Stimulated activated CD8-positive, alpha-beta memory T cell treated with anti-CD3 and anti-CD28 coated beads, Interleukin-4, amount 100 ng/mL, for 48 hours (primary cell): ENCODE results near the gene KLHL17.
A peak's percentile ranks its signal among the peaks of the same experiment; 100 is the strongest.

Experiments
- DNase-seq: peaks from one replicate; pipeline ENCODE4 v3.0.0-alpha.2; 2020

Gene KLHL17

GRCh38 chr1:960363-961131, at the start of gene KLHL17:
TSS of gene KLHL17 (plus strand) at chr1:960584. CDS start at chr1:960694, 110 bp downstream.
- peak; percentile 89 for DNase-seq

DNA sequence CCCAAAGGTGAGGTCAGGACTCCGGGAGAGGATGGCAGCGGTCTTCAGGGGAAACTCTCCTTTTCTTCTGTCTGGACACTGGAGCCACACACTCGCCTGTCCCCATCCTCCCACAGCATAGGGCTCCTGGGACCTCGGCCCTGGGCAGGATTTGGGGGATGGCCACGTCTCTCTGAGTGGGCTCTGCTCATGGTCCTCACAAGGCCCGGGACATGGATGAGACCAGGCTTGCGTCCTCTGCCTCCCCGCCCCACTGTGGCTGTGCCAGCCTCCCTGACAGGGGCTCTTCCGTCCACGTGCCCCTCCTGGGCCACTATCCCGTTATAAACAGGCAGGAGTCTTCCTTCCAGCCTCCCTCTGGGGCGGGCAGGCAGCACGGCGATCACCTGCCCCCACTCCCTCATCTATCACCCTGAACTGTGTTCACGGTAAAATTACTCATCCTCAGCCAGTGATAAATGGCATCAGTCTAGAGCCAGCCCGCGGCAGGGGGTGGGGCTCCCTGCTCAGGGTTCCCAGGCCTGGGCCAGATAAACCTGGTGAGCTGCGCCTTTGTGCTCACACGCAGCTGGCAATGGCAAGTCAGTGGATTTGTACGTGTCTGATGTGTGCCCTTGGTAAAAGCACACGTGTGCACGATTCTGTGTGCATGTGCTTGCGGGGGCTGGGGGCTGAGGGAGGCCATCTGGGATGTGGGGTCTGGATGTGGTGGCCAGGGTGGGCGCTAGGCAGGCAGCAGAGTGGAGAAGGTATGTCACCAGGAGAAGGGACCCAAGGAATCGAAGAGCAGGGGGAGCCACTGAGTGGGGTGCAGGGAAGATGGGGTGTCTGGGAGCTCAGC, 49.3 kb upstream of the KLHL17 start:
- no peak for DNase-seq

- no peak for DNase-seq
Observed at GRCh38 chr1:911875-912739, 48.3 kb upstream of the KLHL17 start.

DNA sequence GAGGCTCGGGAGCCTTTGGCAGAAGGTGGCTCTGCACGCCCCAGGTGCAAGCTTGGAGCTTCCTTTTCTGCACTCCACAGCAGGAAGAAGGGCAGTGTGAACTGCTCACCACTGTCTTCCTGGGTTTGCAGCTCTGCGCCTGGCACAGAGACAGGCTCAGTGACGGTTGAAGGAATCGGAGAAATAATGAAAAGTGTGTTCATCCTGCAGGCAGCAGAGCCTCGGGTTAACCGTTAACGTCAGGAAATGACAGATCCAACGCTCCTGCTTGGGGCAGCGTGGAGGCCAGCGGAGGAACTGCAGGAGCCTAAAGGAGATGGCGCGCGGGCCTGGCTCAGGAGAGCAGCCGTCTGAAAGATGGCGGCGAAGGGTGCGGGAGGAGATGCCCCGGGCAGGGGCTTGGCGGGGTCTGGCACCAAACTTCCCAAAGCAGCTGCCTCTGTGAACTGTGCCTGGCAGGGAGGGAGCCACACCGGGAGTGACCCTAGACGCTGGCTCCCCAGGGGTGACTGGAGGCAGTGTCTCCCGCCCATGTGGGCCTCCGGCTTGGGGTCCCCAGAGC, 47.6 kb upstream of the KLHL17 start:
- DNase-seq, result no peak

DNA sequence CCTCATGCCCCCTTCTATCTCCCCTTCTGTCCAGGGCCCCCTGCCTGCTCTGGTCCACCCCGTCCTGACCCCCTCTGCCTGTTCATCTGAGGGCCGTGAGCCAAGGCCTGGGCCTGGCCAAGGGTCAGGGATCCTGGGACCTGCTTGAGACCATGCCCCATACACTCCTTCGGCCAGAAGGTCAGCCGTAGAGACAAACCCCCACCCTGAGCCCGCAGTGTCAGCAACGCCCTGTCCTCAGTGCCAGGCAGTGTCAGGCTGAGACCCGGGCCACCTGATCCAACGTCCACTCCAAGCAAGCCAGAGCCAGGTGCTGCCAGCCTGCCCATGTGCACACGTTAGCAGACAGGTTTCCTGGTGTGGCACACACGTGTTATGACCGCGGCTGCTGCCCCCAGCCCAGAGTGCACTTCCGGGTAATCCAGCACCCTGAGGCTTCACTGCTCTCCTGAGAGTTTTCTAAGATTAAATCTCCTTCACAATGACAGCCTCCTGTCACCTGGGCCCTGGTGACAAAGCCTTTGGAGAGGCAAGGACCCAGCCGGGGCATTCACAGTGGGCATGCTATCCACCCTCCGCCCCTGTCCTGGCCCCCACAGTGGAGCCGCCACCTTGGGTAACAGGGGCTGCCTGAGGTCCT, 46.8 kb upstream of the KLHL17 start:
- DNase-seq, result no peak

DNA sequence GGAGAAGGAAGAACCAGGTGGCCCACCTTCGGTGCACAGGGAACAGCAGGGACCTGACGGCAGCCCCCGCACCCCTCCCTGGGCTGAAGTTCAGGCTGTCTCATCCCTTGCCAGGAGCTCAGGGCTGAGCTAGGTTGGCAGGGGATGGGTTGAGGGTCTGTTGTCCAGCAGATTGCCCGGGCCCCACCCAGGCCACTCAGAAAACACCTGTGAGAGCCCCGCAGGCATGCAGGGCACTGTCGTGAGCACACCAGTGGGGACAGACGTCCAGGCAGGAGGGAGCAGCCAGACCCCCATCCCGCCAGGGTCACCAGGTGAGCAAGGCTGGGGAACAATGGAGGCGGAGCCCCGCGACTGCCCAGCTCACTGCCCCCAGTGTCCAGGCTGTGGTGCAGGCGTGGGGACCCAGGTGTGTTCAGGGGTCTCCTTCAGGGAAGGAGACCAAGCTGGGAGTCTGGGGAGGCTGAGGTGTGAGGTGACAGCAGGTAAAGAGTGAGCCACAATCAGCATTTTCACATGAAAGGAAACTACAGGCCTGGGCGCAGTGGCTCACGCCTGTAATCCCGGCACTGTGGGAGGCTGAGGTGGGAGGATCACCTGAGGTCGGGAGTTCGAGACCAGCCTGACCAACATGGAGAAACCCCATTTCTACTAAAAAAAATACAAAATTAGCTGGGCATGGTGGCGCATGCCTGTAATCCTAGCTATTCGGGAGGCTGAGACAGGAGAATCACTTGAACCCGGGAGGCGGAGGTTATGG, 46.1 kb upstream of the KLHL17 start:
- DNase-seq, result no peak

DNA sequence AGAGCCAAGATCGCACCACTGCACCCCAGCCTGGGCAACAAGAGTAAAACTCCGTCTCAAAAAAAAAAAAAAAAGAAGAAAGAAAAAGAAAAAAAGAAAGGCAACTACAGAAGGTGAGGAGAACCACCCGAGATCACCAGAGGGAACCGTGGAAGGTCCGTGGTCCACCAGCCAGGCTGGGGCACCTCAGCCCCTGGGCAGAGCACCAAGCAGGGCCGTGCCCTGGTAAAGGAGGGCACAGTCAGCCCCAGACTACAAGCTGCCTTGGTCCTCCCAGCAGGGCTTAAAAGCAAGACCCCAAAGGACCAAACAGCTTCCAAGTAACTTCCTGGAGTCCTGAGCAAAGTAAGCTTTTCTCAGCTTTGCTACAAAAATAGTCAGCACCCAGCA, 45.5 kb upstream of the KLHL17 start:
- DNase-seq, result no peak

GRCh38 chr1:915295-916172, 44.9 kb upstream of the KLHL17 start:
- DNase-seq, result no peak

- no peak for DNase-seq
Observed at GRCh38 chr1:916173-917075, 44.0 kb upstream of the KLHL17 start.

GRCh38 chr1:917076-917459, 43.3 kb upstream of the KLHL17 start:
- DNase-seq, result no peak

DNA sequence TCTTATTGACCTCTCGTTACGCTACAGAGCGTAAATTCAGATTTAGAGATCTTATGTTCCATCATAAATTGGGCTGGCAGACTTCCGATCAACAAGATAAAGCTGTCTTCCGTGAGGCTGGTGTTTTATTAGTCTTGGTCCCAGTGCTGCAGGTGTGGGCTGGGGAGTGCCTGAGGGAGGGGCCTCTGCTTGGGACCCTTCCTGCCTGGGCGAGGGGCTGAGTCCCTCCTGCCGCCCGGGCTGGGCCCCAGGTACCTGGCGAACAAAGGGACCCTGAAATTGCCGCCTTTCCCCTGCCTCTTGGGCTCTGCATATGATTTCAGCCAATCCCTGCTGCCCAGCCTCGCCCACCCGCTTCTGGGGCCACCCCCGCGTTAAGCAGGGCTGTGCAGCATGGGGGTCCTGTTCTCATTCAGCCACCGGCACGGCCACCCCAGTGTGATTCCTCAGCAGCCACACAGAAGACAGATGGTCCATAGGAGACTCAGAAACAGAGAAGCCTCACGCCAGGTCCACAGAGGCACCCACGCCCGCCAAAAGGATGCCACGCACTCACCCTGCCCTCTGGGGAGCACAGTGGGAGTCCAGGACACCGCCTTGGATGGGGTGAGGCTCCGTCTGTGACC, 42.8 kb upstream of the KLHL17 start:
- no peak for DNase-seq

- DNase-seq, result no peak
Observed at GRCh38 chr1:918353-918752, 42.0 kb upstream of the KLHL17 start.

GRCh38 chr1:918843-919242, 41.5 kb upstream of the KLHL17 start:
- no peak for DNase-seq

GRCh38 chr1:919271-919872, 41.0 kb upstream of the KLHL17 start:
- DNase-seq, result no peak

DNA sequence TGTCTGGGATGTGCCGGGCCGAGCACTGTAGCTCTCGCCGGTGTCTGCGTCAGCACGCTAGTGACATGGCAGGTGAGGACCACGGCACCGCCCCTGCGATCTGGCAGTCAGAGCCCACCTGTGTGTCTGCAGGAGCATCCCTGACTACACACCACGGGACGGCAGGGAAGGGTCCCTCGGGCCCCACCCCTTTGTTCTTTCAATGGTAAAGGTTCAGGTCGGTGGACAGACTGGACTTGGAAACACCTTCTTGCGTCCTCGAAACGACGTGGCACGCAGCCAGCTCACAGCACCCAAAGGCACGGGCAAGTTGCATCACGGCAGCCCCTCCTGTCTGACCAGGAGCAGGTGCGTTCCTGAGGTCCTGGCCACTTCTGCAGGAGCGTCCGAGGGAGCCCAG, 40.4 kb upstream of the KLHL17 start:
- DNase-seq, result no peak

GRCh38 chr1:920521-920920, 39.9 kb upstream of the KLHL17 start:
- no peak for DNase-seq

DNA sequence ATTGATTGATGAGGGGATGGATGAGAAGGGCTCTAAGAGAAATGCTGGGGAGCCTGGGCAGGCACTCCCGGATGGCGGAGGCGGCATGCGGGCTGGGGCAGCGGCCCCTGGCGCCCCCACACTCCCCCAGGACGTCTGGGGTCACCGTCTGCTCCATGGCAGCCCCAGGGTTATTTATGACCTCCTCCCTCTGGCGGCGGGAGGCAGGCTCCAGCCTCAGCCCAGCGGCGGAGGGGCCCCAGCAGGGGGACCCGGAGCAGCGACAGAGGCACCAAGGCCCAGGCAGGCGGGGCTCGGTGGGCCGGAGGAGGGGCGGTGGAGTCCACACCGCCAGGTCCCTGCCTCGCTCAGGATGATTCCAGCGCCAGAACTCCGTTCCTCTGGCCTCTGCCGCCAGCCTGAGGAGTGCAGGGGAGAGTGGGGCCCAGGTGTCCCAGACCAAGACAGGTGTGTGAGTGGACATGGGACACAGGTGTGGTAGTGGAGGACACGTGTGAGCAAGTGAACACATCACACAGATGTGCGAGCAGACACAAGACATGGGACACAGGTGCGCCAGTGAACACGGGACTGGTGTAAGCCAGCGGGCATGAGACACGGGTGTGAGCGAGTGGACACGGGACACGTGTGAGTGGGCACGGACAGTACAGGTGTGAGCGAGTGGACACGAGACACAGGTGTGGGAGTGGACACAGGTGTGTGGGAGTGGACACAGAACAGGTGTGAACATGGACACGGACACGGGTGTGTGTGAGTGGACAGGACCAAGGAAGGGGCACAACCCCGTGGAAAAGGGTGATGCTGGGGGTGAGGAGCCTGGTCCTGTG, 39.2 kb upstream of the KLHL17 start:
- no peak for DNase-seq
